ENCODE results near the gene KEL.

KEL gene

DNA sequence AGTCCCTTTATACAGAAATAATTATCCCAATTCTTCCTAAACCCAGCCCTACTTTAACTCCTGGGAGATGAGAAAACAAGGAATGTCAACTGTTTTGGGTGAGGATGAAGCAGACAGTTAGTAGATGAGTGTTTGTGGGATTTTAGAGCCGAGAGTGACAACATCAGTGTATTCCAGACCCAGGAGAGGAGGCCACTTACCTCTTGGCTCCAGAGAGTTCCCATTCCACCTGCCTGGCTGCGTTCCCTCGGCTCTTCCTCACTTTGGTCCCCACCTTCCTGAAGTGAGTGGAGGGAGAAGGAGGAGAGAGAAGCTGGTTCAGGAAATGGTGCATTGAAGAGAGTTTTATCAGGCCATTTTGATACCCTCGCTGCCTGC lies 579 bp downstream of the KEL start:
- no peak for FAIRE-seq

DNA sequence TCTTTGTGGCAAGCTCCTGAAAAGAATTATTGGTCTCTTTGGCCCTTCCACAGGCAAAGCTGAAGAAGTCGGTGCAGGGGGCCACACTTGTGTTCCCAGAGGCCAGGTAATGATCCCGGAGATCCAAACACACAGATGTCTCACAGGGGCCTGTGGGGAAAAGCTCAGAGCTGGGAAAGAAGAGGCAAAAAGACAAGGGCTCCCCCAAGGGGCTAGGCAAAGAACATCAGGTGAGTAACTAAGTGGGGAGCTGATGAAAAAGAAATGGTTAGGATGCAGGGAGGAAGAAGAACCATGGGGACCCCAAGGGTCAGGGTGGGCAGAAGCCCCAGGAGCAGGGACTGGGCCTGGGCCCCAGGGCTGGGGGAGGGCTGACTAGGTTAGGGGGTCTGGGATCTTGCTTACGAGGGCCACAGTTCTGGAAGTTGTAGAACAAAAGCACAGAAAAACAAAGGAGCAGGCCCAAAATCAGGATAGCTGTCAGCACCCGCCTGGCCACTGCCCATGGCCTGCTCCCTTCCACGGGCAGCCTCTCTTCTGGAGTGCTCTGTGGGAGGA lies 1.1 kb downstream of the KEL start:
- no peak for FAIRE-seq

DNA sequence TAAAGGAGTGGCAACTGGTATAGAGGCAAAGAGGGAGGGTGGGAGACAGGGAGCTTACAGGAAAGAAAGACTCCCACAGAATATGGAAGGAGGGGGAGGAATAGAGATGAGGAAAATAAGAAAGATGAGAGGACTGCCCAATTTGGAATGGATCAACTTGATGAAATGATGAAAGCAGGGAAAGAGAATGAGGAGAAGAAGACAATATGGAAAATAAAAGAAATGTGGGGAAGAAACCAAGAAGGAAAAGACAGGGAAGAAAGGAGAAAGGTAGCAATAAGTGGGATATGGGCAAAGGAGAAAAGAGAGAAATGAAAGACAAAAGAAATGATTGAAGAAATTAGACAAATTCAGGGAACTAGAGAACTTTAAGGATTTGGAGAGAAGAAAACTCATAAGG lies 3.0 kb downstream of the KEL start:
- no peak for FAIRE-seq

DNA sequence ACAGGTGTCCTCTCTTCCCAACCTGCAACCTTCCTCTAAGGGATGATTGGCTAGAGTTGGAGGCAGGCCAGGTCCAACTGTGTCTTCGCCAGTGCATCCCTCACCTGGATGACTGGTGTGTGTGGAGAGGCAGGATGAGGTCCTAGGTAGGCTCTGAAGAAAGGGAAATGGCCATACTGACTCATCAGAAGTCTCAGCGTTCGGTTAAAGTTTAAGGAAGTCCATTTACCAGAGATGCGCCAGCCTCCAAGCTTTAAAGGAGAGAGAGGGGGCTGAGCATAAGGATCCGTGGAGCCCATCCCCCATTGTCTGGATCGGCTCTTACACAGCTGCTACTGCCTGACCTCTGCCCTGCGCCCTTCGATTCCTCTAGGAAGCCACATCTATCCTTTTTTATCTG lies 4.4 kb downstream of the KEL start:
- no peak for FAIRE-seq

DNA sequence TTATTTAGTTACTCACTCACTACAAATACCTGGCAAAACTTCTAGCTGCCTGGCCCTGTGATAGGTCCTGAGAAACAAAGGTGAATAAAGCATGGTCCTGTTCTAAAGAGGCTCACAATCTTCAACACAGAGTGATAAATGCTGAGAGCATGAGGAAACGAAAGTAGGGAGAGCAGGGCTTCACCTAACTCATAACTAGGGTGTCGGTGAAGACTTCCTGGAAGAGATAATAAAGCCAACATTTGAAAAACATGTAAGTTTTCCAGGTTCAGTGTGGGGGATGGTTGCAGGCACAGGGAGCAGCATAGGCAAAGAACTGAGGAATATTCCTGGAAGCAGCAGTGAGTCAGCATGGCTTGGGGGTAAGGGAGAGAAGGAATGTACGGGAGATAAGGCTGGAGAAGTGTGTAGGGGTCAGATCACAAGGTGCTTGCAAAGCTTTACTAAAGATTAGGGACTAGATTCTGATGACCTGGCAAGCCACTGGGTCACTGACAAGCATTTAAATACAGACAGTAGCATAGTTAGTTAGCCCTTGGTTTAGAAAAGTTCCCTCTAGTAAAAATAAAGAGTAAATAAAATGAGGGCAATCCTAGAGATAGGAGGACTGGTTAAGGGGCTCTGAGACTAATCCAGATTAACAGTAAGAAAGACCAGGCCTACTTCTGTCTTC lies 5.1 kb downstream of the KEL start:
- FAIRE-seq = no peak

DNA sequence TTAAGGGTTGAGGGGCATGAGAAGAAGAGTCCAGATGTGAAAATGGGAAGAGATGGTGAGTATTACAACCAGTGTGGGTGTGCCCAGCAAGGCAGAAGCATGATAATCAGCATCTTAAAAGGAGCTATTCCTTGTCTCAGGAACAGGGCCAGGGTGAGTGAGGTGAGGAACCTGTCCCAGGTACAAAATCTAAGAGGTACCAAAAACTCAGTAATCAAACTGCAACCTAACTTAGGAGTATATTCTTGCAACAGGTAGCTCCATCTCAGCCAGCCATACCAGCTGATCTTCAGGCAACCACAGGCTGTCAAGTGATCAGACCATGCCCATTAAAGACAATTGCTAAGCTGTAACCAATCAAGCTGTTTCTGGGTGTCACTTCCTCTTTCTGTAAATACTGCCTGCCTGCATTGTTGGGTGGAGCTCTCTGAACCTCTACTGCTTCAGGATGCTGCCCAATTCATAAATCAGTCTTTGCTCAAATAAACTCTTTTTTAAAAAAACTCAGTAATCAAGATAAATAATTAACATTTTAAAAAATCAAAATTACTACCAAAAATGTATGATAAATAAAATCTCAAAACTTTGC lies 7.4 kb downstream of the KEL start:
- no peak for FAIRE-seq

- FAIRE-seq = no peak
Observed at GRCh38 chr7:142950235-142950634, 11.9 kb downstream of the KEL start.

- no peak for FAIRE-seq
Observed at GRCh38 chr7:142948603-142949002, 13.6 kb downstream of the KEL start.

GRCh38 chr7:142945001-142945400 lies 17.2 kb downstream of the KEL start:
- FAIRE-seq = no peak

DNA sequence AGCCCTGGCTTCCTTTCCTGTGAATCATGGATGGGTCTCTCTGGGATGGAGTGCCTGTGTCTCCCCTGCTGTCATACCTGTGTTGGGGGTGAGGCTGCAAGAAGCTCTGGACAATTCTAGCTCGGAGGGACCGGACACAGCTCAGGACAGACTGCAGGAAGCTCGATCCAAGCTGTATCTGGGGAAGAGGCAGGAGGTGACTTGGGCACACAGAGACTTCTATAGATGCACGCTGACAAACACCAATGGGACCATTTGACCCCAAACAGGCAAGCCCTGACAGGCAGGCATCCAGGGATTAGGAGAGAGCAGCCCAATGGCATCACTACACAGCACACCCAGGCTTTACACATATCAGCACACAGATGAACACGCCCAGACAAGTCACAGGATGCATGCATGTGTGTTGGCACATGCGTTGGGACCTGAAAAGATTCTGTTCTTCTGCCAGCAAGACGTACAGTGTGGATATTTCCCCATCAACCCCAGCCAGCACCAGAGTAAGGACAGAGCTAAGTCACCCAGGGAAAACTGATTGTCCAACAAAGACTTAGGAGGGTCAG lies 18.4 kb downstream of the KEL start:
- FAIRE-seq = no peak

DNA sequence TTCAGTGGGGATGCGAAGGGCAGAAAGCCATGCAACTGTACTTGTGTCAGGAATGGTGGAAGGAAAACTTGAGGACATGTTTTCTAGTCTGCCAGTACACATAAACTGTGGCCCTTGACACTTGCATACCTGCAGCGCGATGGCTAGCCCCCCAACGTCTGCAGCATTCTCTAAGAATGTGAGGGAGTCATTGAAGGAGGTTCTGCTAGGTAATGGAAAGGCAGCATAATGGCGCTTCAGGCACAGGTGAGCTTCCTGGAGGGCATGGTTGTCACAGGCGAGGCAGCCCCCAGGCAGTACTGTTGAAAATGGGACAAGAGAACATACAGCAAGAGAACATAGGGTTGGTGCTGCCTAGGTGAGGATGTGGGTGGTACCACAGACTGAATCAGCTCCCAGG lies 19.4 kb downstream of the KEL start:
- no peak for FAIRE-seq

DNA sequence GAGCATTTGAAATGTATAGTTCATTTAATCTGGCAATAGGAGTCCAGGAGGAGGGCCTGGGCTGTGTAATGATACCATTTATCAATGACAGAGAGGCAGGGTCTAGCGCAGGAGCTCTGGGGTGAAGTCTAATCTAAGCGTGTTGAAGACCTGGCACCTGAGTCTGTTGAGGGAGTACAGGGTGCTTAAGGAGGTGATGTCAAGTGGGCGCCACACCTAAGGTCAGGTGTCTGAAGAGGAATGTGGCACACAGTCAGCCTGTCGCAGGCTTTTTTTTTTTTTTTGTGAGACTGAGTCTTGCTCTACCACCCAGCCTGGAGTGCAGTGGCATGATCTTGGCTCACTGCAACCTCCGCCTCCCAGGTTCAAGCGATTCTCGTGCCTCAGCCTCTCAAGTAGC lies 20.6 kb downstream of the KEL start:
- FAIRE-seq = no peak

DNA sequence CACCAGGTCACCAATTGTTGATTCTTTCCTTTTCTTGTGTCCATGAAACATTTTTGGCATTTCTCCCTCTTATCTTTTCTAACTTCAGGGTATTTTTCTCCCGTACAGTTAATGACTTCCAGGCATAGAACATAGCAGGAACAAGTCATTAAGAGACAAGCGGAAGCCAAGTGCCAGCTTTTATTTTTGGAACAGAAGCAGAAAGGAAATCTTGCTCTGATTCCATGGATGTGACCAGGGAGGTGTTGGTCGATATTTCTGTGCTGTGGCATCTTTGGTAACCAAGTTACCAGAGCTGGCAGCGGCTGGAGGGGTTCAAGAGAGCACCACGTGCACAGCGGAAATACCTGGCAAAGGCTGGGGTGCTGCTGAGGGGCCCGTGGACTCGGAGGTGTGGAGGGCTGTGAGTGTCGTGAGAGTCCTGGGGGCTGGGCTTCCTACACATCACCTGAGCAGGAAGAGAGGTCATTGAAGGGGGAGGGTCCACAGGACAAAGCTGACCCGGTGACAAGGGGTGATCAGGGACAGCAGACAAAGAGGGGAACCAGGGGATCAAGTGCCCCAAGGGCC lies 21.1 kb downstream of the KEL start:
- no peak for FAIRE-seq

- FAIRE-seq = no peak
Observed at GRCh38 chr7:142939226-142939910, 22.8 kb downstream of the KEL start, which contains the start of gene LLCFC1. Gene LLCFC1, plus strand, starts transcription at chr7:142939484. Its CDS starts 138 bp downstream, at chr7:142939622.

GRCh38 chr7:142938611-142939010 lies 23.6 kb downstream of the KEL start:
- no peak for FAIRE-seq

GRCh38 chr7:142935941-142936565 lies 26.1 kb downstream of the KEL start:
- FAIRE-seq = no peak

- no peak for FAIRE-seq
Observed at GRCh38 chr7:142934056-142934455, 28.1 kb downstream of the KEL start.

GRCh38 chr7:142933624-142934023 lies 28.5 kb downstream of the KEL start, which contains the start of gene TRPV5:
Gene TRPV5, minus strand, starts transcription at chr7:142933746. Its CDS starts 287 bp downstream, at chr7:142933459.
- no peak for FAIRE-seq

- FAIRE-seq = no peak
Observed at GRCh38 chr7:142933092-142933475, 29.1 kb downstream of the KEL start.

DNA sequence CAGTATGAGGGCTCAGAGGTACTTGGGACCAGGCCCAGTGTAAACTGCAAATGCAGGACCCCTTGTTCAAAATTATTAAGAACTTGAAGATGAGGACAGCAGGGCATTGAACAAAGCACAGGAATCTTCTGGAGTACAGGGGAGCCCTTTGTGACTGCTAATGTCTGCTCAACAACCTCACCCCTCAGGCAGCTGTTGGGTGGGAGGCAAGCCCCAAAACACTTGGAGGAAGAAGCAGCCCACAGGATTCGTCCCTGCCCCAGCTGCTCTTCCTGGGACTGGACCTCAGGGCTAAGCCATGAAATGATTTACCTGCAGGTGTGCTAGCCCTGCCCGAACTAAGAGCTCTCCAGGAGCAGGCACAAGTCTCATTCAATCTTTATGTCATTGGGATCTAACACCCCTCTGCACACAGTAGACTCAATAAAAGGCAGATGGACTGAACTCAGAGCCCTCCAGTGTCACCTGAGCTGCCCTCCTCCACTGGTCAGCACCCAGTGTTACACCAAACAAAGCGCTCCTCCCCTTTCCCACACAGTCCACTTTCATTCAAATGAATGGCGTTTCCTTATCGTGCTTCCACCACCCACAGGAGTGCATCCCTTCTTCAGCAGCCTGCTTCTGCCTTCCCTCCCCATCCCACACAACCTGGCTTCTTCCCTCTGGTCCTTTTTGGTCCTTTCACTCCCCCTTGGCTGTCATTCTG lies 29.6 kb downstream of the KEL start:
- FAIRE-seq = no peak

GRCh38 chr7:142930126-142930730 lies 31.9 kb downstream of the KEL start:
- no peak for FAIRE-seq

- no peak for FAIRE-seq
Observed at GRCh38 chr7:142927949-142928348, 34.2 kb downstream of the KEL start.
